ENCODE measurements around the gene PACSIN1.

Gene PACSIN1

DNA sequence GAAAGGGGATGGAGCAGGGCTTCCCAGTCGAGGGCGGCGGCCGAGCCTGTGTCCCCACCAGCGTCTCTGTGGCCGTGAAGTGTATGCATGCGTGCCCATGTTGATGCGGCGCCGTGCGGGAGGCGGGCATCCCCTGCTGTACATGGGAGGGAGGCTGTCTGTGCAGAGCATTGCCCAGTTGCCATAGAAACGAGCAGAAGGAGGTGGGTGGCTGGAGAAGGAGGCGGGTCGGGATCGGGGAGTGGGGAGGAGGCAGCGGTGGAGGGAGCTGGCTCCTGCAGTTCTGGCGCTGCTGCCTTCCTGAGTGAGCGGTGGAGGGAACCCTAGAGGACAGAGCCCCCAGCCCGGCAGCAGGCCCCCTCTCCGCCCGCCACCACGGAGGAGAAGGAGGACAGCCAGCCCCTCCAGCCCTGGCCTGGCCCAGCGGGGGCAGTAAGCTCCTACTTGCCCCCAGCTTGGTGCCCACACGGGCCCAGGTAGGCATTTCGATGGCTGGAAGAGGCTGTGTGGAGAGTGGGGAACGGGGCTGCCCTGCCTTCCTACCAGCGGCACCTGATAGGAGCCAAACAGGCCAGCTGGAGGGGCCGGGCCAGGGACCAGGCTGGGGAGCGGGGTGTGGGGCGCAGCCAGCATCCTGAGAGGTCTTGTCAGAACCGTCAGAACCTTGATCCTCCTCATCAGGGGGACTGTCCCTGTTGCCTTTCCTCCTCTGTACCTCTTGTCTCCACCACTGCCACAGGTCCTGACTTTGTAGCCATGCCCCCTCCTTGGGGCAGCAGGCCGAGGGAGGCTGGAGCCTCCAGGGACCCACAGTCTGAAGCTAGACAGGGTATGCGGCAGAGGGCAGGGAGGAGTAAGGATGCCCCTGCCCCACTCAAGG is 49.0 kb downstream of the PACSIN1 start:
- no peak overlapping the region for H3K4me3 ChIP-seq (ENCODE audit: insufficient read depth, low read length, poor library complexity, severe bottlenecking)
- no peak overlapping the region for H2AFZ ChIP-seq (ENCODE audit: low read depth, low read length, severe bottlenecking)
- no peak overlapping the region for H3K9ac ChIP-seq (ENCODE audit: low read length)
- no peaks in the 10 kb centered on the region for H3K9me2 ChIP-seq (replicated peaks; ENCODE audit: insufficient read depth, low read length)
- no peak overlapping the region for H3K4me2 ChIP-seq (ENCODE audit: low read depth, low read length, poor library complexity, severe bottlenecking)
- TF ChIP-seq EZH2phosphoT487 (conservative IDR thresholded peaks at IDR 0.05; ENCODE audit: low read length), result no peak
- TF ChIP-seq, protein P1, sequence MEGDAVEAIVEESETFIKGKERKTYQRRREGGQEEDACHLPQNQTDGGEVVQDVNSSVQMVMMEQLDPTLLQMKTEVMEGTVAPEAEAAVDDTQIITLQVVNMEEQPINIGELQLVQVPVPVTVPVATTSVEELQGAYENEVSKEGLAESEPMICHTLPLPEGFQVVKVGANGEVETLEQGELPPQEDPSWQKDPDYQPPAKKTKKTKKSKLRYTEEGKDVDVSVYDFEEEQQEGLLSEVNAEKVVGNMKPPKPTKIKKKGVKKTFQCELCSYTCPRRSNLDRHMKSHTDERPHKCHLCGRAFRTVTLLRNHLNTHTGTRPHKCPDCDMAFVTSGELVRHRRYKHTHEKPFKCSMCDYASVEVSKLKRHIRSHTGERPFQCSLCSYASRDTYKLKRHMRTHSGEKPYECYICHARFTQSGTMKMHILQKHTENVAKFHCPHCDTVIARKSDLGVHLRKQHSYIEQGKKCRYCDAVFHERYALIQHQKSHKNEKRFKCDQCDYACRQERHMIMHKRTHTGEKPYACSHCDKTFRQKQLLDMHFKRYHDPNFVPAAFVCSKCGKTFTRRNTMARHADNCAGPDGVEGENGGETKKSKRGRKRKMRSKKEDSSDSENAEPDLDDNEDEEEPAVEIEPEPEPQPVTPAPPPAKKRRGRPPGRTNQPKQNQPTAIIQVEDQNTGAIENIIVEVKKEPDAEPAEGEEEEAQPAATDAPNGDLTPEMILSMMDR (IDR thresholded peaks at IDR 0.05; ENCODE audit: insufficient read depth, low read length, poor library complexity, severe bottlenecking), result no peak
- H4K20me1 ChIP-seq (ENCODE audit: low read depth, low read length), result no peaks in the 10 kb centered on the region; the same call in 1 of the 2 replicates
- no peaks in the 10 kb centered on the region for H3K27me3 ChIP-seq (ENCODE audit: low read length)
- no peaks in the 10 kb centered on the region for H3F3A ChIP-seq (ENCODE audit: insufficient read depth)
- no peaks in the 10 kb centered on the region for H3K79me2 ChIP-seq (ENCODE audit: insufficient read depth, low read length)
- no peaks in the 10 kb centered on the region for H3K36me3 ChIP-seq (ENCODE audit: low read length)
- H3K27ac ChIP-seq (ENCODE audit: low read depth, low read length), result no peak overlapping the region
- H3K9me3 ChIP-seq (ENCODE audit: insufficient read depth, low read length), result no peaks in the 10 kb centered on the region

DNA sequence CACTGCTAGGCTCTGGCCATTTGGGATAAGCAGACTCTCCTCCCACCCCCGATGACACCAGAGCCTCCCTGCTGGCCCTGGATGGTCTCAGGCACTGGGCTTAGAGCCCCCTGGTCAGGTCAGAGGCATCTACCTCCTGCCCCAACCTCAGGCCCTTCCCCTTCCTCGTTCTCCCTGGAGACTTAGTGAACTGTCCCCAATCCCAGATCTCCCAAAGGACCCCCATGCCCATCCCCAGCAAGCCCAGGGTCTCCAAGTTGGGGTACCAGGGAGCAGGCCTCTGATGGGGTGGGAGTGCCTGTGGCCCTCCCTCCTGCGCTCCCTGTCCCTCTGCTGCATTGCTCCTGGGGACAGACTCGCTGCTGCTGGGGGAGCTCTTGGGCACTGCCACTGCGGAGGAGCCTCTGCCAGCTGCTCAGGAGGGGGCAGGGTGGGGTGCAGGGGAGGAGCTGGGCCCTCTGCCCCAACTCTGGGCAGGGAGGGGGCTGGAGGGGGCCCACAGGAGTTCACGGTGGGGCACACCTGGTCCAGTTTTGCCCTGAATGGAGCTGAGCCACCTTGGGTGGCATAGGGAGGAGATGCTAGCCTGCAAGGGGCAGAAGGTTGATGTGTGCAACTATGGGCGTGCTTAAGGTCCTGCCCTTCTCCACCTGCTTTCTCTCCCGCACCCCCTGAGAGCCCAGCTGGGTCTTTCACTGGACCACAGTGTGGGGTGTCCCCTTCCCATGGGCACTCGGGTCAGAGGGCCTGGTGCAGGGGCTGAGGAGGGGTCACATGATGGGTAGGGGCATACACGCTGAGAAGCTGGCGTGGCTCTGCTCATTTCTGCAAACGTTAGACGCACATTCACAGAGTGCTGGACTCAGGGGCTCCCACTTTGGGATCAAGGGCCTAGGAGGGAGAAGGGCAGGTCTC is 49.9 kb downstream of the PACSIN1 start:
- Histone ChIP-seq H3K27me3 (ENCODE audit: low read length) (no peaks in the 10 kb centered on the region), H3F3A (ENCODE audit: insufficient read depth) (no peaks in the 10 kb centered on the region), H3K9ac (ENCODE audit: low read length) (no peak overlapping the region), H3K9me2 (replicated peaks; ENCODE audit: insufficient read depth, low read length) (no peaks in the 10 kb centered on the region), H3K27ac (ENCODE audit: low read depth, low read length) (no peak overlapping the region), H3K4me3 (ENCODE audit: insufficient read depth, low read length, poor library complexity, severe bottlenecking) (no peak overlapping the region), H2AFZ (ENCODE audit: low read depth, low read length, severe bottlenecking) (no peak overlapping the region), H3K9me3 (ENCODE audit: insufficient read depth, low read length) (no peaks in the 10 kb centered on the region), H3K4me2 (ENCODE audit: low read depth, low read length, poor library complexity, severe bottlenecking) (no peak overlapping the region), H4K20me1 (ENCODE audit: low read depth, low read length) (no peaks in the 10 kb centered on the region; the same call in 1 of the 2 replicates), H3K36me3 (ENCODE audit: low read length) (no peaks in the 10 kb centered on the region), H3K79me2 (ENCODE audit: insufficient read depth, low read length) (no peaks in the 10 kb centered on the region)
- TF ChIP-seq EZH2phosphoT487 (conservative IDR thresholded peaks at IDR 0.05; ENCODE audit: low read length), result no peak
- TF ChIP-seq, protein P1 (IDR thresholded peaks at IDR 0.05; ENCODE audit: insufficient read depth, low read length, poor library complexity, severe bottlenecking), result no peak

DNA sequence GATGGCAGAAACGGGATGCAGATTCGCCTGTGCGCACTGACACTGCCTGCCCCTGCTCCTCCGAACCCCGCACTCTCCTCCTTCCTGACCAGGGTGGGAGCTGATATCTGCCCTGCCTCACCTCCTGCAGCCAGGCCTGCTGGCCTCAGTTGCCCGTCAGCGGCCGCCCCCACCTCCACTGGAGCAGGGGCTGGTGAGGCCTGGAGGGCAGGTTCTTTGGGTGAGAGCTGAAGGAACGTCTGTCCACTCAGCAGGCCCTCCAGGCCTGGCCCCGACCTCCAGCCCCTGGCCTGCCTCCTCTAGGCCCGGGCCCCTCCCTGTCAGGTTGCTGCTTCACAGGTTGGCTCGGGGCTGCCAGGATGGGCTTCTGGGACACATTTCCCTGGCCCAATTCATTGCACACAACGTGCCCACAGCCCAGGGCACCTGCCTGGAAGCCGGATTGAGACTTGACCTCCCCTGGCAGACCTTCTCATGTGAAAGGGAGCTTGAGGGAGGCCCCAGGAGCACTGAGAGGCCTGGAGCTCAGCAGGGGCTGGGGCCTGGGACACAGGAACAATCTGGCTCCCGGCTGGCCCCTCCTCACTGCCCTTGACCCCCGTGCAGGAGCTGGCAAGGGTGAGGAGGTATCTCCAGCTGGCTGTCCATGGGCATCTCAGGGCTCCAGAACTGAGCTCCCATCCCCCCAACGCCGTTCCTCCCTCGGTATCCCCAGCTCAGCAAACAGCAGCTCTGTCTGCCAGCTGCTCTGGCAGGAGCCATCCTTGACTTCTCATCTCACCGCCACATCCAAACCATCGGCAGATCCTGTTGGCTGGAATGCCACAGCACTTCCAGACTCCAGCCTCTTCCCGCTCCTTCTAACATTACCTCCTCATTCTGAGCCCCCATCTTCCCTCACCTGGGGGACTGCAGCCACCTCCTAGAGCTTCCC is 50.8 kb downstream of the PACSIN1 start:
- H3K9ac ChIP-seq (ENCODE audit: low read length), result no peak overlapping the region
- H2AFZ ChIP-seq (ENCODE audit: low read depth, low read length, severe bottlenecking), result no peak overlapping the region
- H3K9me3 ChIP-seq (ENCODE audit: insufficient read depth, low read length), result no peaks in the 10 kb centered on the region
- no peaks in the 10 kb centered on the region for H3K27me3 ChIP-seq (ENCODE audit: low read length)
- no peak overlapping the region for H3K4me2 ChIP-seq (ENCODE audit: low read depth, low read length, poor library complexity, severe bottlenecking)
- no peaks in the 10 kb centered on the region for H3F3A ChIP-seq (ENCODE audit: insufficient read depth)
- H3K4me3 ChIP-seq (ENCODE audit: insufficient read depth, low read length, poor library complexity, severe bottlenecking), result no peak overlapping the region
- no peak overlapping the region for H3K27ac ChIP-seq (ENCODE audit: low read depth, low read length)
- no peaks in the 10 kb centered on the region for H3K79me2 ChIP-seq (ENCODE audit: insufficient read depth, low read length)
- TF ChIP-seq, protein P1 (IDR thresholded peaks at IDR 0.05; ENCODE audit: insufficient read depth, low read length, poor library complexity, severe bottlenecking), result no peak
- no peak for TF ChIP-seq EZH2phosphoT487 (conservative IDR thresholded peaks at IDR 0.05; ENCODE audit: low read length)
- H3K36me3 ChIP-seq (ENCODE audit: low read length), result no peaks in the 10 kb centered on the region
- H3K9me2 ChIP-seq (replicated peaks; ENCODE audit: insufficient read depth, low read length), result no peaks in the 10 kb centered on the region
- H4K20me1 ChIP-seq (ENCODE audit: low read depth, low read length), result no peaks in the 10 kb centered on the region; the same call in 1 of the 2 replicates

Measured in SU-DHL-6 (cell line).